IMR-90 (cell line): Measurements from ENCODE around the gene CARD10. TPM values are rescaled to one million over a fixed set of nuclear protein-coding genes. Genes with fewer than 3 reads are reported as not detected.

Experiments used
- ATAC-seq: fragments of 200-7000 bp; cut with Tn5 transposase; 2 replicates; pipeline ENCODE4 v1.9.1; 2020; ENCODE audit warnings: low read depth, mild to moderate bottlenecking, moderate library complexity
- BruUV-seq: library from RNA; stranded (reverse); fragments of 400-500 nt; replicated peaks from 2 replicates; lab custom pipeline; 2021; lab: Mats Ljungman, UMichigan
- CTCF ChIA-PET: fragments of 300-600 bp; formaldehyde crosslinking; extraction: SDS; loops from one replicate; lab custom pipeline; 2021; ENCODE audit warnings: antibody characterized with exemption; lab: Yijun Ruan, JAX
- POLR2A ChIA-PET: fragments of 300-600 bp; sonication (Branson Sonifier 250); formaldehyde crosslinking; loops from one replicate; lab custom pipeline; 2022; ENCODE audit warnings: antibody characterized with exemption; ENCODE audit not compliant: unreplicated experiment; lab: Charles Lee
- DNase-seq: peaks from one replicate; pipeline ENCODE4 v3.0.0; 2013
- H2AFZ ChIP-seq: replicated peaks from 2 replicates; pipeline ENCODE3; 2013; ENCODE audit warnings: low read length, mild to moderate bottlenecking; ENCODE audit not compliant: poor library complexity
- H2AK5ac ChIP-seq: 2 replicates; pipeline ENCODE4 v1.6.1; 2013; ENCODE audit warnings: low read depth, low read length, inconsistent platforms
- H2AK9ac ChIP-seq: replicated peaks from 2 replicates; pipeline ENCODE3; 2013; ENCODE audit warnings: mild to moderate bottlenecking, low read depth, low read length, moderate library complexity; ENCODE audit not compliant: poor library complexity
- H2BK120ac ChIP-seq: 2 replicates; pipeline ENCODE4 v1.6.1; 2013; ENCODE audit warnings: low read depth, low read length, inconsistent platforms
- H2BK15ac ChIP-seq: 3 replicates; pipeline ENCODE4 v1.6.1; 2013; ENCODE audit warnings: low read depth, low read length, inconsistent platforms
- H2BK20ac ChIP-seq: 2 replicates; pipeline ENCODE4 v1.6.1; 2013; ENCODE audit warnings: low read depth, mild to moderate bottlenecking, inconsistent platforms, low read length, moderate library complexity
- H2BK5ac ChIP-seq: 2 replicates; pipeline ENCODE4 v1.6.1; 2013; ENCODE audit warnings: mild to moderate bottlenecking, low read depth, low read length, inconsistent platforms; ENCODE audit not compliant: poor library complexity, severe bottlenecking
- H3K14ac ChIP-seq: replicated peaks from 2 replicates; pipeline ENCODE4 v1.6.1; 2013; ENCODE audit warnings: low read depth, low read length, inconsistent platforms
- H3K18ac ChIP-seq: 2 replicates; pipeline ENCODE4 v1.6.1; 2013; ENCODE audit warnings: low read depth, low read length, control low read depth
- H3K23ac ChIP-seq: 2 replicates; pipeline ENCODE4 v1.6.1; 2013; ENCODE audit warnings: low read depth, low read length, inconsistent platforms
- H3K27ac ChIP-seq: 2 replicates; pipeline ENCODE4 v1.5.1; 2013; ENCODE audit warnings: mild to moderate bottlenecking, control low read depth, low read length; ENCODE audit not compliant: insufficient read depth
- H3K27me3 ChIP-seq: 2 replicates; pipeline ENCODE4 v1.6.1; 2013; ENCODE audit warnings: low read length; ENCODE audit not compliant: control insufficient read depth, insufficient read depth
- H3K36me3 ChIP-seq: 2 replicates; pipeline ENCODE4 v1.6.1; 2013; ENCODE audit warnings: low read length, mixed read lengths; ENCODE audit not compliant: control insufficient read depth, insufficient read depth
- H3K4ac ChIP-seq: 2 replicates; pipeline ENCODE4 v1.6.1; 2013; ENCODE audit warnings: low read depth, low read length, inconsistent platforms
- H3K4me1 ChIP-seq: 2 replicates; pipeline ENCODE4 v1.6.1; 2013; ENCODE audit warnings: low read length, mixed read lengths; ENCODE audit not compliant: control insufficient read depth, insufficient read depth
- H3K4me2 ChIP-seq: 2 replicates; pipeline ENCODE4 v1.6.1; 2013; ENCODE audit warnings: low read depth, mild to moderate bottlenecking, control low read depth, low read length, moderate library complexity
- H3K4me3 ChIP-seq: 2 replicates; pipeline ENCODE4 v1.5.1; 2013; ENCODE audit warnings: low read depth, mild to moderate bottlenecking, control low read depth, low read length, moderate library complexity; ENCODE audit not compliant: insufficient read depth
- H3K56ac ChIP-seq: 2 replicates; pipeline ENCODE4 v1.6.1; 2013; ENCODE audit warnings: low read length, inconsistent platforms; ENCODE audit not compliant: insufficient read depth; ENCODE audit errors: extremely low read depth
- H3K79me1 ChIP-seq, 2 experiments: 2 replicates each; pipeline ENCODE4 v1.6.1; 2013; ENCODE audit warnings: low read length in 2 of 2, inconsistent platforms in 1 of 2, low read depth in 1 of 2
- H3K9ac ChIP-seq: 2 replicates; pipeline ENCODE4 v1.6.1; 2013; ENCODE audit warnings: low read depth, low read length, control low read depth
- H3K9me1 ChIP-seq: 2 replicates; pipeline ENCODE4 v1.6.1; 2013; ENCODE audit warnings: low read length, inconsistent platforms; ENCODE audit not compliant: insufficient read depth
- H3K9me3 ChIP-seq: 2 replicates; pipeline ENCODE4 v1.6.1; 2013; ENCODE audit warnings: low read length; ENCODE audit not compliant: control insufficient read depth, insufficient read depth
- H4K20me1 ChIP-seq: 2 replicates; pipeline ENCODE4 v1.6.1; 2013; ENCODE audit warnings: low read length, inconsistent platforms; ENCODE audit not compliant: insufficient read depth
- H4K5ac ChIP-seq: 2 replicates; pipeline ENCODE4 v1.6.1; 2013; ENCODE audit warnings: mild to moderate bottlenecking, low read depth, low read length, control low read depth
- H4K8ac ChIP-seq, 2 experiments: 2 replicates each; pipeline ENCODE4 v1.6.1; 2013; ENCODE audit warnings: low read depth in 2 of 2, low read length in 2 of 2, control low read depth in 1 of 2, inconsistent platforms in 1 of 2
- H4K91ac ChIP-seq: 2 replicates; pipeline ENCODE4 v1.6.1; 2013; ENCODE audit warnings: low read depth, low read length, inconsistent platforms; ENCODE audit not compliant: insufficient read depth
- BHLHE40 ChIP-seq: fragments of 150-350 bp; IDR thresholded peaks from 2 replicates; pipeline ENCODE4 v1.6.1; 2016; ENCODE audit warnings: mild to moderate bottlenecking, low read depth, low read length
- CEBPB ChIP-seq: IDR thresholded peaks from 2 replicates; pipeline ENCODE4 v1.6.1; 2012; ENCODE audit warnings: low read depth, low read length, improper control_type of control experiment
- CHD1 ChIP-seq: IDR thresholded peaks from 2 replicates; pipeline ENCODE4 v1.6.1; 2012; ENCODE audit warnings: low read depth, low read length, improper control_type of control experiment
- FOS ChIP-seq: fragments of 150-350 bp; IDR thresholded peaks from 2 replicates; pipeline ENCODE4 v1.6.1; 2016; ENCODE audit warnings: low read depth, low read length
- MAFK ChIP-seq: IDR thresholded peaks from 2 replicates; pipeline ENCODE4 v1.6.1; 2012; ENCODE audit warnings: low read depth, low read length, improper control_type of control experiment
- MAZ ChIP-seq: IDR thresholded peaks from 2 replicates; pipeline ENCODE4 v1.6.1; 2012; ENCODE audit warnings: low read depth, mild to moderate bottlenecking, low read length, improper control_type of control experiment, moderate library complexity, borderline replicate concordance
- POLR2A ChIP-seq: IDR thresholded peaks from 2 replicates; pipeline ENCODE4 v1.6.1; 2012; ENCODE audit warnings: mild to moderate bottlenecking, low read depth, low read length
- RAD21 ChIP-seq: IDR thresholded peaks from 2 replicates; pipeline ENCODE4 v1.6.1; 2012; ENCODE audit warnings: low read length, improper control_type of control experiment
- RCOR1 ChIP-seq: IDR thresholded peaks from 2 replicates; pipeline ENCODE4 v1.6.1; 2012; ENCODE audit warnings: mild to moderate bottlenecking, low read length, improper control_type of control experiment; ENCODE audit not compliant: insufficient replicate concordance
- RFX5 ChIP-seq: IDR thresholded peaks from 2 replicates; pipeline ENCODE4 v1.8.0; 2012; ENCODE audit warnings: low read depth, mild to moderate bottlenecking, low read length, moderate library complexity
- SMC3 ChIP-seq: fragments of 150-350 bp; IDR thresholded peaks from 2 replicates; pipeline ENCODE4 v1.6.1; 2016; ENCODE audit warnings: low read depth, mild to moderate bottlenecking, antibody characterized with exemption, low read length, moderate library complexity
- WGBS, 2 experiments: methylation state at CpG; one replicate each; pipeline versions ENCODE4 v1.1.5 to v1.1.7; 2013; ENCODE audit warnings: missing lambda C conversion rate in 2 of 2; ENCODE audit not compliant: insufficient read length in 1 of 2; ENCODE audit errors: extremely low coverage in 2 of 2; 5-methylcytosine and 5-hydroxymethylcytosine counted together
- dilution Hi-C: fragments of 300-500 bp; cut with HindIII; formaldehyde crosslinking; loops from one replicate; pipeline ENCODE4 v1.14.3; 2018; ENCODE audit warnings: low sequenced_read_pairs; ENCODE audit not compliant: unreplicated experiment
- in situ Hi-C: fragments of 300-500 bp; cut with MboI; formaldehyde crosslinking; loops from 3 replicates; pipeline ENCODE4 v1.14.3; 2019; ENCODE audit warnings: low sequenced_read_pairs, inconsistent platforms, mixed read lengths
- intact Hi-C: fragments of 100-400 bp; cut with micrococcal nuclease; formaldehyde crosslinking; loops from 2 replicates; pipeline ENCODE4 v1.10.0; 2022
- polyA plus RNA-seq, 3 experiments: library from polyadenylated mRNA; depleted of rRNA; stranded (reverse); fragments of >200 nt; gene quantifications; 2 replicates each; pipeline ENCODE4 v1.2.3, GENCODE V29; 2012; ENCODE audit warnings: low replicate concordance in 1 of 3
- total RNA-seq: library from RNA; depleted of rRNA; stranded (reverse); fragments of >200 nt; gene quantifications from 2 replicates; pipeline ENCODE4 v1.2.3, GENCODE V29; 2012
- TF ChIP-seq, protein P1 (sequence below): conservative IDR thresholded peaks from 2 replicates; pipeline ENCODE4 v1.5.1; 2012; ENCODE audit warnings: mild to moderate bottlenecking, low read depth, low read length, improper control_type of control experiment
- TF ChIP-seq, protein P2 (sequence below): fragments of 150-350 bp; IDR thresholded peaks from 2 replicates; pipeline ENCODE4 v1.6.1; 2016; ENCODE audit warnings: low read depth, mild to moderate bottlenecking, low read length, moderate library complexity, borderline replicate concordance

CARD10 gene
- total and polyA plus RNA-seq, 2 of the 4 experiments (the other 2 are of a cell fraction) = 6.1 to 18.4 TPM

DNA sequence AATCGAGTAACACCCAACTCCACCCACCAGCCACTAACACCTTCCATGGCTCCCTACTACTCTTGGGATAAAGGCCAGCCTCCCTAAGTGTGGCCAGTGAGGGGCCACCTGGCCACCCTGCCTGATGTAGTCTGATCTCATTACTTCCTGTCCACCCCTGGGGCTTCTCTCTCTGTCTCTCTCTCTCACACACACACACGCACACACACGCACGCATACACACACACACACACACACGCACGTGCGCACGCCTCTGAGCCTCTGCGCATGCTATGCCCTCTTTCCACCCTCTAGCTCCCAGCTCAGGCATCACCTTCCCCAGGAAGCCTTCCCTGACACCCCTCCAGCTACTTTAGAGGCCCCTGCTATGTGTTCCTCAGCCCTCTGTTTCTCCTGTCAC lies 37.0 kb downstream of the CARD10 start:
- H3K56ac ChIP-seq = no peak overlapping the region
- no peak overlapping the region for H3K4ac ChIP-seq
- dilution Hi-C loops = no loop called here
- H3K36me3 ChIP-seq = no peaks in the 10 kb centered on the region
- intact Hi-C loops = no loop called here
- H3K4me1 ChIP-seq = peaks cover 11% of the 10 kb centered on the region
- no peak overlapping the region for H2AK9ac ChIP-seq
- H4K91ac ChIP-seq = no peak overlapping the region
- ATAC-seq (no peak), DNase-seq (peak; percentile 8)
- ChIA-PET POLR2A (no interaction called here), CTCF (interaction anchor here (1.0 kb wide), 1 partner anchor 10 kb away, joined by 3 read pairs; no protein-coding TSS in a partner anchor)
- BruUV-seq = no TSS peak
- TF ChIP-seq CHD1 (no peak), RCOR1 (no peak), MAZ (no peak), MAFK (no peak), RFX5 (no peak), BHLHE40 (no peak), SMC3 (no peak), POLR2A (no peak), FOS (no peak), RAD21 (no peak), CEBPB (no peak)
- TF ChIP-seq, protein P1, sequence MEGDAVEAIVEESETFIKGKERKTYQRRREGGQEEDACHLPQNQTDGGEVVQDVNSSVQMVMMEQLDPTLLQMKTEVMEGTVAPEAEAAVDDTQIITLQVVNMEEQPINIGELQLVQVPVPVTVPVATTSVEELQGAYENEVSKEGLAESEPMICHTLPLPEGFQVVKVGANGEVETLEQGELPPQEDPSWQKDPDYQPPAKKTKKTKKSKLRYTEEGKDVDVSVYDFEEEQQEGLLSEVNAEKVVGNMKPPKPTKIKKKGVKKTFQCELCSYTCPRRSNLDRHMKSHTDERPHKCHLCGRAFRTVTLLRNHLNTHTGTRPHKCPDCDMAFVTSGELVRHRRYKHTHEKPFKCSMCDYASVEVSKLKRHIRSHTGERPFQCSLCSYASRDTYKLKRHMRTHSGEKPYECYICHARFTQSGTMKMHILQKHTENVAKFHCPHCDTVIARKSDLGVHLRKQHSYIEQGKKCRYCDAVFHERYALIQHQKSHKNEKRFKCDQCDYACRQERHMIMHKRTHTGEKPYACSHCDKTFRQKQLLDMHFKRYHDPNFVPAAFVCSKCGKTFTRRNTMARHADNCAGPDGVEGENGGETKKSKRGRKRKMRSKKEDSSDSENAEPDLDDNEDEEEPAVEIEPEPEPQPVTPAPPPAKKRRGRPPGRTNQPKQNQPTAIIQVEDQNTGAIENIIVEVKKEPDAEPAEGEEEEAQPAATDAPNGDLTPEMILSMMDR = no peak
- TF ChIP-seq, protein P2, sequence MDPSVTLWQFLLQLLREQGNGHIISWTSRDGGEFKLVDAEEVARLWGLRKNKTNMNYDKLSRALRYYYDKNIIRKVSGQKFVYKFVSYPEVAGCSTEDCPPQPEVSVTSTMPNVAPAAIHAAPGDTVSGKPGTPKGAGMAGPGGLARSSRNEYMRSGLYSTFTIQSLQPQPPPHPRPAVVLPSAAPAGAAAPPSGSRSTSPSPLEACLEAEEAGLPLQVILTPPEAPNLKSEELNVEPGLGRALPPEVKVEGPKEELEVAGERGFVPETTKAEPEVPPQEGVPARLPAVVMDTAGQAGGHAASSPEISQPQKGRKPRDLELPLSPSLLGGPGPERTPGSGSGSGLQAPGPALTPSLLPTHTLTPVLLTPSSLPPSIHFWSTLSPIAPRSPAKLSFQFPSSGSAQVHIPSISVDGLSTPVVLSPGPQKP = no peak
- H2AFZ ChIP-seq = no peak overlapping the region
- no peak overlapping the region for H4K8ac ChIP-seq
- H3K79me1 ChIP-seq = no peaks in the 10 kb centered on the region
- H3K27ac ChIP-seq = no peak overlapping the region
- H3K9me1 ChIP-seq = no peaks in the 10 kb centered on the region
- H3K9me3 ChIP-seq = no peaks in the 10 kb centered on the region
- H2BK120ac ChIP-seq = no peak overlapping the region
- H3K4me3 ChIP-seq = no peak overlapping the region
- no peak overlapping the region for H2BK15ac ChIP-seq
- no peak overlapping the region for H2BK20ac ChIP-seq
- H3K23ac ChIP-seq = no peak overlapping the region
- no peak overlapping the region for H3K4me2 ChIP-seq
- in situ Hi-C loops = no loop called here
- H3K27me3 ChIP-seq = peaks cover 17% of the 10 kb centered on the region
- 0 out of 2 replicates have a peak overlapping the region, but pooled peaks have one; percentile 26 for H2AK5ac ChIP-seq
- no peak overlapping the region for H3K9ac ChIP-seq
- H2BK5ac ChIP-seq = no peak overlapping the region
- H4K20me1 ChIP-seq = no peaks in the 10 kb centered on the region
- no peak overlapping the region for H4K5ac ChIP-seq
- 75% methylated on average over 9 of the region's 9 CpGs; no CpG with 5 or more reads in 1 of the 2 experiments for WGBS, 2 experiments
- no peak overlapping the region for H3K14ac ChIP-seq
- H3K18ac ChIP-seq = no peak overlapping the region
